K562 treated with DMSO at 1 percent for 12 hours (cell line): ENCODE measurements around the gene TUFM. TPM values are rescaled to one million over a fixed set of nuclear protein-coding genes. Genes with fewer than 3 reads are reported as not detected.

Experiments
- total RNA-seq: library from RNA; unstranded; fragments of 300-600 nt; gene quantifications from 2 replicates; pipeline ENCODE4 v1.2.3, GENCODE V29; 2022; ENCODE audit not compliant: insufficient read depth

TUFM gene
- total RNA-seq, result 221 and 251 TPM in 2 replicates

DNA sequence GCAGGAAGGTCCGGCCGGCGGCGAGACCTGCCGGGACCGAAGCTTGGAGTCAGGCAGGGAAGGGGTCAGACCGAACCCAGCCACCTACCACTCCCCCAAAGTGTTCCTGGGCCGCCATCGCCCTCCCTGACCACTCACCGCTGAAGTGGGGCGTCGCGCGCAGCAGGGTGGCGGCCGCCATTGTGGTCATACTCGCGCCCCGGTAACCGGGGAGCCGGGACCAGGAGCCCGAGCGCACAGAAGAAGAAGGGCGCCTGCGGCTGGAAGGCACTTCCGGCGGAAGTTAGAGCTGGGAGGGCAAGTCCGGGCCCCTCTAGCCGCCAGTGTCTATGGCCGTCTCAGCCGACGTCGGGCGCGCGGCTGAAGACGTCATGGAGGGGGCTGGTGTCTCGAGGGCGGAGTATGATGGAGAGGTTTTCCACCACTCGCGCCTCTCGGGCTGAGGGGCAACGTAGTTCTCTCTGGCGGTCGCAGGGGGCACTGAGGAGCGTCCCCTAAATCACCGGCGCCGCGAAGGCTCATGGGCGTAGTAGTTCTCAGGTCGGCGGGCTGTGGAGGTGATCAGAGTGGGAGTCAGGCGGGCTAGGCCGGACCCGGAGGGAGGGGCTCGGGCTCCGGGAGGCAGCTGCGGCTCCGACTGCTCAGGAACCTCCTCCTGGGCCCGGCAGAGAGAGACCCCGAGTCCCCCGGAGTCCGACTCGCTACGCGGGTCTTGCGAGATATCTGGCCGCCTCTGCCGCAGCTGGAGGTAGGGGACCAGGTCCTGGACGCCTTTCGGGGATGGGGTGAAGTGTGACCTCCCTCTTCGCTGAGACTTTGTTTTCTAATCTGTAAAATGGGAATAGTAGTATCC, at the start of gene TUFM:
TSS of gene TUFM (minus strand) at position 269 of the 853 bp plus-strand sequence. CDS start at position 190, 79 bp downstream.

DNA sequence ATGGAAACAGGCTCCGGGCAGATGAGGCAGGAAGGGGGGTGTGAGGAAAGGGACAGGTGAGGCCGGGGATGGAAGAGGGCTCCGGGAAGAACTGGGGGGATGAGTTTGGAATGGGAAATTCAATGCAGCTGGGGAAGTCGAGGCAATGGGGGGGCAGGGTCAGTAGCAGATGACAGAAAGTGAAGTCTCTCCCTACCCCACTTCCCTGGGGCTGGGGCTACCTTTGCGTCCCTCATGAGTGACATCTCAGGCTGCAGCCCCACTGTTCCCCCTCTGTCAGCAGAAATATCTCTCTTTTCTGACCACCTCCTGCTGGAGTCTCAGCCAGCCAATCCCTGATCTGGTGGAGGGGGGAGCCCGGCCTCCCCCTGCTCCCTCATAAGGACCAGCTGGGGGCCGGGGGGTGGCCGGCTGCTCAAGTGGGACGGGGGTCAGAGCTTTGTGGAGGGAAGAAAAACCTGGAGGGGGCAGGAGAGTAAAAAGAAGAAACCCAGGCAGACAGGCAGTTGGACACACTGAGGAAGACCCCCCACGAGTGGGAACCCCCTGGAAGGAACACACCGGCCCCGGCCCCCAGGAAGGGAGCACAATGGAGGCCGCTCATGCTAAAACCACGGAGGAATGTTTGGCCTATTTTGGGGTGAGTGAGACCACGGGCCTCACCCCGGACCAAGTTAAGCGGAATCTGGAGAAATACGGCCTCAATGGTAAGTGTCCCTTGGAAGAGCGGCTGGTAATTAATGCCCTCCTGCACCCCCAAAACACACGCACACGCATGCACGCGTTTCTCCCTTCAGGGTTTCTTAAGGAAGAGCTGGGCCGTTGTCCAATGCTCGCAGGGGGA, 32.2 kb upstream of the TUFM start, which contains the start of gene ATP2A1:
TSS of gene ATP2A1 (plus strand) at position 406 of the 844 bp plus-strand sequence. CDS start at position 590, 184 bp downstream.

GRCh38 chr16:28822520-28823290, 23.4 kb downstream of the TUFM start, which contains the start of gene ATXN2L:
Gene ATXN2L, plus strand, starts transcription at chr16:28822999. Its CDS starts 261 bp downstream, at chr16:28823260.

Other genes starting within 250 kb of the TUFM start
- 5.1 and 7.9 TPM in 2 replicates for gene SULT1A2, start 249.3 kb downstream of the TUFM start, total RNA-seq
- gene SULT1A1, start 236.3 kb downstream of the TUFM start, total RNA-seq, result 58.9 and 62.1 TPM in 2 replicates
- gene NPIPB8, start 208.3 kb downstream of the TUFM start, total RNA-seq, result not detected in 2 replicates
- gene EIF3C, start 134.9 kb downstream of the TUFM start, total RNA-seq, result 301 and 323 TPM in 2 replicates
- not detected in 2 replicates for gene NPIPB9, start 94.6 kb downstream of the TUFM start, total RNA-seq
- gene ATXN2L, start 23.3 kb downstream of the TUFM start, total RNA-seq, result 123 and 257 TPM in 2 replicates
- gene SH2B1, start 17.5 kb upstream of the TUFM start, total RNA-seq, result 43.1 and 53.3 TPM in 2 replicates
- 2.1 and 6.5 TPM in 2 replicates for gene ATP2A1, start 32.1 kb upstream of the TUFM start, total RNA-seq
- gene RABEP2, start 78.9 kb upstream of the TUFM start, total RNA-seq, result 19.0 and 26.4 TPM in 2 replicates
- gene CD19, start 85.6 kb upstream of the TUFM start, total RNA-seq, result 4.2 and 4.5 TPM in 2 replicates
- gene NFATC2IP, start 104.6 kb upstream of the TUFM start, total RNA-seq, result 13.9 and 38.7 TPM in 2 replicates
- 93.0 and 94.0 TPM in 2 replicates for gene SPNS1, start 128.4 kb upstream of the TUFM start, total RNA-seq
- gene LAT, start 138.7 kb upstream of the TUFM start, total RNA-seq, result 2.2 and 3.7 TPM in 2 replicates